D721Med (cell line): ENCODE measurements around the gene CD36.

Source experiments
- DNase-seq: peaks from one replicate; pipeline ENCODE4 v3.0.0; 2011; ENCODE audit warnings: low spot score; ENCODE audit not compliant: insufficient read length
- FAIRE-seq: peaks from 2 replicates; lab custom pipeline; 2011; peaks lifted over from hg19 to GRCh38; lab: Jason Lieb, UNC
- TF ChIP-seq, protein P1 (sequence below): IDR thresholded peaks from 2 replicates; pipeline ENCODE4 v1.5.1; 2012; ENCODE audit warnings: mild to moderate bottlenecking, control low read depth; ENCODE audit not compliant: insufficient read depth; ENCODE audit errors: missing control alignments

Gene CD36

DNA sequence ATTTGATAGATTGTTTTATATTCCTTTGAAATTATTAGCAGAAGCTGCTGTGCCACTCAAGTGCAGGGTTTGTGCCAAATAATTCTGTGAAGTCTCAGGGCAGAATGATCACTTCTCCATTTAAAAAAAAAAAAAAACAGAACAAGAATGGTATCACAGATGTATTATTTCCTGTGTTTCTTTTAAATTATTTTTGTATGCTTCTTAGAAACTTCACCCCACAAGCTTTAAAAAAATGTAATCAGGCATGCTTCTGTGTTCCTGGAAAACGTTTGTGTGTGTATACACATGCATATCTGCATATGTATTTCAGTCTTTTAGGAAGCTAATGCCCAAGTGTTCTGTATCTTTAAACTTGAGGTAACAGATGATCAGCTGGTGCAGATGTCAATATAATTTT lies 6.3 kb upstream of the CD36 start:
- DNase-seq = no peak
- no peak for FAIRE-seq

DNA sequence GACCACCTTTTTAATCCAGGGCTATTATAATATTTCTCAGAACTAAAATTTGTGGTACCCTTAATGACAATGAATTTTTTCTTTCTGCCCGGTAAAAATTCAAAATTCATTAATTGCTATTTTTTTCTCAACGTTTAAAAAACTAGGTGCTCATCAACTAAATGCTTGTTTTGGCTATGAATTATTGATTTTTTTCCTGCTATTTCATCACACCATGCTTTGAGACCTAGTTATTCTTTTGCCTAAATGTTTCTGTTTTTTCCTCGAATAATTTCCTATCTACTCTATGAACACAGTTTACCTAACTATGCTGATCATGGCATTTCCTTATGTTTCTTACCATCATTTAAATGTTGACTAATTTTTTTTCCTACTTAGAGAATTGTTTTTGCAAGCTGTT lies 5.6 kb upstream of the CD36 start:
- TF ChIP-seq, protein P1, sequence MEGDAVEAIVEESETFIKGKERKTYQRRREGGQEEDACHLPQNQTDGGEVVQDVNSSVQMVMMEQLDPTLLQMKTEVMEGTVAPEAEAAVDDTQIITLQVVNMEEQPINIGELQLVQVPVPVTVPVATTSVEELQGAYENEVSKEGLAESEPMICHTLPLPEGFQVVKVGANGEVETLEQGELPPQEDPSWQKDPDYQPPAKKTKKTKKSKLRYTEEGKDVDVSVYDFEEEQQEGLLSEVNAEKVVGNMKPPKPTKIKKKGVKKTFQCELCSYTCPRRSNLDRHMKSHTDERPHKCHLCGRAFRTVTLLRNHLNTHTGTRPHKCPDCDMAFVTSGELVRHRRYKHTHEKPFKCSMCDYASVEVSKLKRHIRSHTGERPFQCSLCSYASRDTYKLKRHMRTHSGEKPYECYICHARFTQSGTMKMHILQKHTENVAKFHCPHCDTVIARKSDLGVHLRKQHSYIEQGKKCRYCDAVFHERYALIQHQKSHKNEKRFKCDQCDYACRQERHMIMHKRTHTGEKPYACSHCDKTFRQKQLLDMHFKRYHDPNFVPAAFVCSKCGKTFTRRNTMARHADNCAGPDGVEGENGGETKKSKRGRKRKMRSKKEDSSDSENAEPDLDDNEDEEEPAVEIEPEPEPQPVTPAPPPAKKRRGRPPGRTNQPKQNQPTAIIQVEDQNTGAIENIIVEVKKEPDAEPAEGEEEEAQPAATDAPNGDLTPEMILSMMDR = no peak
- DNase-seq = no peak
- no peak for FAIRE-seq

More for the DNA sequence above, 6.3 kb upstream of the CD36 start:
- TF ChIP-seq, protein P1 = no peak

DNA sequence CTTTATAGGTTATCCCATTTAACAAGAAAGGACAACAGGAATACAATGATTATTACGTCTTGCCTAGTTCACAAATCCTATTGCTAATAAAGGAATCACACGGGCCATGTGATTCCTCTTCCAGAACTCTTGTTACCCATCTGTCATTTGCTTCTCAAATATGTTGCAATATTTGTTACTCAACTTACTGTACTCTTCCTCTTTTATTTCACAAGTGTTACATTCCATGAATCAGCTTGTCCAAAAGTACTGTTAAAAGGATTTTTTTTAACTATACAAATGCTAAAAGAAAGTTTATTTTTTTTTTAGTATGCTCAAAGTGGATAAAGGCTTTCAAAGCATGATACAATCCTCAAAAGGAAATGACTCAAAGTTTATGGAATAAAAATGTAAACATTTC lies 3.9 kb upstream of the CD36 start:
- TF ChIP-seq, protein P1 = no peak
- DNase-seq (no peak), FAIRE-seq (no peak)

DNA sequence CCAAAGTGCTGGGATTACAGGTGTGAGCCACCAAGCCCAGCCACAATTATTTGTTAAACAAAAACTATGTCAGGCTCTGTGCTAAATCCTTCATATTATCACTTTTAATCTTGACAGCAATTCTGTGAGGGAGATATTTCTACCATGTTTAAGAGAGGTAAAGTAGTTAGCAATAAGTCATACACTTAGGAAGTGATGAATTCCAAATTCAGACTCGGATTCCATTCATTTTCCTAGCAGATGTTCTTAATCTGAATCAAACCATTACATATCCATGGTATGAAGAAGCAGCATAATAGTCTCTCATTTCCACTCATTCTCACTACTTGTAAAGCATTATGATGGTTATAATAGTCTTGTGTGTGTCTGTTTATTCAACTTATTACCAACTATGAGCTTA lies 2.9 kb upstream of the CD36 start:
- no peak for FAIRE-seq
- DNase-seq = no peak
- TF ChIP-seq, protein P1 = no peak

DNA sequence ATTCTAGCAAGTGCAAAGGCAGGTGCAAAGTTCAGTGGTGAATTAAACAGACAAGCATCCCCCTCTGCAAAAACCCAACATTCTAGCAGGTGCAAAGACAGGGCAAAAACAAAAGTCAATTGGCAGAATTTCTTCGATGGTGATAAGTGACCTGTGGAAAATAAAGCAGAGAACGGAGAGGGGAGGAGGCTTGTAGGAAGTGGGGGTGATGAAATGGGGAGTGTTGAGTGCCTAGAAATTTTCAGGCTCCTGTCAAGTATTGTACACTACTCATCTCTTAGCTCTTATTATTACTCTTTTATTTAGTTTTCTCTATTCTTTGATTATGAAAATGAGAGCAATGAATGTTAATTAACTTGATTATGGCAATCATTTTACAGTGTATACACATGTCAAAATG lies 2.4 kb upstream of the CD36 start:
- DNase-seq = no peak
- FAIRE-seq = no peak
- TF ChIP-seq, protein P1 = no peak

DNA sequence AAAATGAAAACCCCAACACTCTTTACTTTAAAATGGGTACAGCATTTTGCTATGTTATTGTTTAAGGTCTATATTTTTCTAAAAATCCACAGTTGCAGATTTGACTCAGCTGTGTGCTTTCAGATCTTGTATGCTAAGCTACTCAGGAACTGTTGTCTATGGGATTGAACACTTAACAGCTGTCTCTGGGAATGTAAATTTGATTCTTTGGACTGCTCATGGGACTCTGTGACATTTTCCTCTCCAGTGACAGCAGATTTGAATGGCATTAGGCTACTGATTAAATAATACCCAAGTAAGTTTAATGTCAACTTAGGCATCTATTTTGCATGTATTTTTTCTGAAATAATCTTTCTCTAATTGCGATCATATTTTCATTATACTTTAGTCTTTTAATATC lies 1.7 kb upstream of the CD36 start:
- TF ChIP-seq, protein P1 = no peak
- no peak for DNase-seq
- no peak for FAIRE-seq

DNA sequence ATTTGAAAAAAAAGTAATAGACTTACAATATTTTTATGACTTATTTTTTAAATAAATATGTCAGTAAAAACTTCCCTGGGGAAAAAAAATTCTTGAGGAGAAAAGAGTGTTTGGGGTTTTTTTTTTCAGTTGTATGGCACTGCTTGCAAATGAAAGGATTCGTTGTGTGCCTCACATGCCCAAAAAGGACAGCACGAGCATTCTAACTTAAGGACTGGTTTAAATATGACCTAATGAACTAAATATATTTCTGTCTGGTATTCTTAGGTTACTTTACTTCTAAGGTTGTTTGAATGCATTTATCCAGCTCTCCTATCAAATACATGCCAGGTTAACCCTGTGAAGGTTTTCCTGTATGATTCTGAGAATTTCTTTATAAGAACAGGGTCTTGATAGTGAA lies 988 bp upstream of the CD36 start:
- TF ChIP-seq, protein P1 = no peak

More for the DNA sequence above, 988 bp upstream of the CD36 start:
- FAIRE-seq (no peak), DNase-seq (no peak)
